Choroid plexus epithelial cell (primary cell): ENCODE data around the gene ZBTB34.

Experiments
- DNase-seq: peaks from one replicate; pipeline ENCODE4 v3.0.0-alpha.2; 2010; ENCODE audit warnings: low read depth
- H3K4me3 ChIP-seq: 2 replicates; pipeline ENCODE4 v1.5.1; 2011; ENCODE audit warnings: low read depth, mild to moderate bottlenecking, control low read depth, low read length, moderate library complexity
- CTCF ChIP-seq: conservative IDR thresholded peaks from 2 replicates; pipeline ENCODE4 v1.5.1; 2011; ENCODE audit warnings: low read depth, mild to moderate bottlenecking, control low read depth, inconsistent platforms, low read length, moderate library complexity

ZBTB34 gene

GRCh38 chr9:126875756-126876510 lies 15.5 kb downstream of the ZBTB34 start:
- peak; percentile 30 for DNase-seq
- TF ChIP-seq CTCF, result no peak
- no peak overlapping the region for H3K4me3 ChIP-seq

- no peak for DNase-seq
- no peak overlapping the region for H3K4me3 ChIP-seq
- TF ChIP-seq CTCF, result no peak
Measured at GRCh38 chr9:126876531-126876930, 16.1 kb downstream of the ZBTB34 start.

- no peak overlapping the region for H3K4me3 ChIP-seq
- no peak for DNase-seq
- no peak for TF ChIP-seq CTCF
Measured at GRCh38 chr9:126877418-126877817, 17.0 kb downstream of the ZBTB34 start.

GRCh38 chr9:126879288-126879687 lies 18.8 kb downstream of the ZBTB34 start:
- no peak overlapping the region for H3K4me3 ChIP-seq
- no peak for TF ChIP-seq CTCF
- no peak for DNase-seq

GRCh38 chr9:126880226-126880946 lies 19.9 kb downstream of the ZBTB34 start:
- H3K4me3 ChIP-seq, result no peak overlapping the region
- TF ChIP-seq CTCF, result no peak
- no peak for DNase-seq

GRCh38 chr9:126880947-126881332 lies 20.5 kb downstream of the ZBTB34 start:
- H3K4me3 ChIP-seq, result no peak overlapping the region
- no peak for TF ChIP-seq CTCF
- no peak for DNase-seq
